Coronary artery (tissue), 2 donors: ENCODE results near the gene DRICH1.
"Not testable (repeated sequence)": the region's sequence is repeated elsewhere in the genome, so short reads cannot be mapped to it uniquely, and the experiment has no call there.

Experiments used
- DNase-seq: peaks from one replicate; pipeline ENCODE4 v3.0.0-alpha.2; 2017; ENCODE audit warnings: low spot score
- H3K27ac ChIP-seq, 2 donors: fragments of 200-600 bp; sonication (generic); one replicate each; pipeline ENCODE4 v1.5.1; 2016 to 2019
- H3K4me3 ChIP-seq: fragments of 200-600 bp; sonication (generic); 2 replicates; pipeline ENCODE4 v1.5.1; 2016; ENCODE audit warnings: mild to moderate bottlenecking, moderate library complexity
- TF ChIP-seq, protein P1 (sequence below): fragments of 200-600 bp; sonication (generic); IDR thresholded peaks from one replicate; pipeline ENCODE4 v1.5.1; 2019; ENCODE audit warnings: antibody characterized with exemption

DRICH1 gene, protein sequence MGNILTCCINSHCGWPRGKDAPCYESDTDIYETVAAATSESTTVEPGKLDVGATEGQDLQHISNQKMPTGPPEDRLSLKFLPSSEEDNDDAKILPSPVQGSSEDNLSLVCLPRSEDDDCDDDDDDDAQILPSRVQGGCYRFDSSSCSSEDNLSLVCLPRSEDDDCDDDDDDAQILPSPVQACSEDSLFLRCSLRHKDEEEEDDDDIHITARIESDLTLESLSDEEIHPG

DNA sequence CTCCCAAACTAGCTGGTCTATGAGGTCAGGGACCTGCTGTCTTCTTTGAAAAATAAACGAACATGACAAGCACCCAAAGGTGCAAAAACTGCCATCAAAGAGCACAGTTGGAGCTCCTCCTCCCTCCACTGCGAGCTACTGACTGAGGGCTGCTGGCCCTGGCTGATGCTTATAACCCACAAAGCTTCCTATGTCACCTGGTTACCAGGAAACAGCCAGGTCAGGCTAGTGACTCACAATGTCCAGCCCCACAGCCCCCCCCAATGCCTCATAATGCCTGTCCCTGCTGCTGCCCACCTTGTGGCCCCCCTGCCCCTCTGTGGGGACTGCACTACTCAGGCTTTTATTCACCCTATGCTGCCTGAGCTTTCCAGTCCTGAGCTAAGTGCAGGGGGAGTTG lies at the start of gene DRICH1:
DRICH1 (minus strand) TSS at position 144 of the 400 bp plus-strand sequence. CDS start 298 bp downstream, outside the sequence.
- Histone ChIP-seq H3K27ac (no peak within 1 kb of the TSS), H3K4me3 (no peak within 1 kb of the TSS)
- no peak for DNase-seq
- TF ChIP-seq, protein P1, sequence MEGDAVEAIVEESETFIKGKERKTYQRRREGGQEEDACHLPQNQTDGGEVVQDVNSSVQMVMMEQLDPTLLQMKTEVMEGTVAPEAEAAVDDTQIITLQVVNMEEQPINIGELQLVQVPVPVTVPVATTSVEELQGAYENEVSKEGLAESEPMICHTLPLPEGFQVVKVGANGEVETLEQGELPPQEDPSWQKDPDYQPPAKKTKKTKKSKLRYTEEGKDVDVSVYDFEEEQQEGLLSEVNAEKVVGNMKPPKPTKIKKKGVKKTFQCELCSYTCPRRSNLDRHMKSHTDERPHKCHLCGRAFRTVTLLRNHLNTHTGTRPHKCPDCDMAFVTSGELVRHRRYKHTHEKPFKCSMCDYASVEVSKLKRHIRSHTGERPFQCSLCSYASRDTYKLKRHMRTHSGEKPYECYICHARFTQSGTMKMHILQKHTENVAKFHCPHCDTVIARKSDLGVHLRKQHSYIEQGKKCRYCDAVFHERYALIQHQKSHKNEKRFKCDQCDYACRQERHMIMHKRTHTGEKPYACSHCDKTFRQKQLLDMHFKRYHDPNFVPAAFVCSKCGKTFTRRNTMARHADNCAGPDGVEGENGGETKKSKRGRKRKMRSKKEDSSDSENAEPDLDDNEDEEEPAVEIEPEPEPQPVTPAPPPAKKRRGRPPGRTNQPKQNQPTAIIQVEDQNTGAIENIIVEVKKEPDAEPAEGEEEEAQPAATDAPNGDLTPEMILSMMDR = no peak

DNA sequence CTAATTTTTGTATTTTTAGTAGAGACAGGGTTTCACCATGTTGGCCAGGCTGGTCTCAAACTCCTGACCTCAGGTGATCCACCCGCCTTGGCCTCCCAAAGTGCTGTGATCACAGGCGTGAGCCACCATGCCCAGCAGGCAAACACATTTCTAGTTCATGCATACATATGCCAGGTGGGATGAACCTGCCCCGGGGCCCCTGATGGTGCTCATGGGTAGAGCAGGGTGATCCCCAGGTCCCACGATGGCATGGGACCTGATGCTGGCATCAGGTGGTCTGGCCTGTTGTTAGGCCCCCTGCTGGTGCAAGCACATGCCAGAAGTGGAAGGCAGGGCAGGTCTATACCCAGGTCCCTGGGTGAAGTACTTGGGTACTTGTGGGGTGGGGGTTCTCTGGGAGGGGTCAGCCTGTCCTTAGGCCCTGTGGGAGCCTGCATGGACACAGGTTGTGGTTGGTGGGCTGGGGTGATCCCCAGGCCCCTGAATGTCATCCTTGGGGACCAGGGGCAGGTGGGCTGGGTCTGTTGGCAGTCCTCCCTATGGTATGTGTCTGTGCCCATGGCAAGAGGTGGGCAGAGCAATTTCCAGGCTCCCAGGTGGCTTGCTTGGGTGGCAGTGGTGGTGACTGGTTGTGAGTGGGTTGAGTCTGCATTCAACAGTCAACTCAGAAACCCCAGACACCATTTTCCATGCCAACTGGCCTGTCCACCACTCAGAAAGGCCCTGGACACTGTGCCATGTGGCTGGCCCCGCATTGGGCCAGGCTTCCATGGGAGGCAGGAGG lies 49.1 kb upstream of the DRICH1 start:
- no peak overlapping the region for H3K4me3 ChIP-seq
- no peak overlapping the region for H3K27ac ChIP-seq
- TF ChIP-seq, protein P1 = no peak
- no peak for DNase-seq

DNA sequence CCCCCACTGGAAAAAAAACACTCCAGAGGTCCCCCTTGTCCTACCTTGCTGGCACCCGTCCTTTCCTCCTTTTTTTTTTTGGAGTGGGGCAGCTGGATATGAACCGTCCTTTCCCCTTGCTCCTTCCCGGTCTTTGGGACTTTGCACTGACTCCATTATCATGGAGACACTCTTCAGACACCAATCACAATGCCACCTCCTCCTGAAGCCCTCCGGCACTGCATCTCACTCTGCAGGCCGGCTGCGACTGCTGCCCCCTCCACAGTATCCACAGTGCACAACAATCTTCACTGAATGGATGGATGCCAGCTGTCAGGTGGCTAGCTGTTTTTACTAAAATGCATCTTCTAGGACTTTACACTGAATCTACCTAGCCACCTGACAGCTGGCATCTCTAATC lies 46.0 kb upstream of the DRICH1 start:
- TF ChIP-seq, protein P1 = no peak
- no peak for DNase-seq
- no peak overlapping the region for H3K27ac ChIP-seq
- no peak overlapping the region for H3K4me3 ChIP-seq

DNA sequence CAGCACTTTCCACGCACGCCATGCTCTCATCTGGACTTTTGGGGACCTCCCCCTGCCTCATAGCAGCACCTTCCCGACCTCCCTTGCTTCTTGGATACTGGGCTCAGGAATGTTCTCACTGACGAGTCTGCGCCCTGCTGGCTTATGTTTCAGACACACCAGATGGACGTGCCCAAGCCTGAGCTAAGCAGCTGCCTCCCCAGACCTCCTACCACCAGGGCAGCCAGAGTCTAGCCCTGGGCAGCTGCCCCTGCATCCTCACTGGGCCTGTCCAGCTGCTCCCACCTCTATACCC lies 45.5 kb upstream of the DRICH1 start:
- Histone ChIP-seq H3K27ac (no peak overlapping the region), H3K4me3 (no peak overlapping the region)
- DNase-seq = no peak
- TF ChIP-seq, protein P1 = no peak

DNA sequence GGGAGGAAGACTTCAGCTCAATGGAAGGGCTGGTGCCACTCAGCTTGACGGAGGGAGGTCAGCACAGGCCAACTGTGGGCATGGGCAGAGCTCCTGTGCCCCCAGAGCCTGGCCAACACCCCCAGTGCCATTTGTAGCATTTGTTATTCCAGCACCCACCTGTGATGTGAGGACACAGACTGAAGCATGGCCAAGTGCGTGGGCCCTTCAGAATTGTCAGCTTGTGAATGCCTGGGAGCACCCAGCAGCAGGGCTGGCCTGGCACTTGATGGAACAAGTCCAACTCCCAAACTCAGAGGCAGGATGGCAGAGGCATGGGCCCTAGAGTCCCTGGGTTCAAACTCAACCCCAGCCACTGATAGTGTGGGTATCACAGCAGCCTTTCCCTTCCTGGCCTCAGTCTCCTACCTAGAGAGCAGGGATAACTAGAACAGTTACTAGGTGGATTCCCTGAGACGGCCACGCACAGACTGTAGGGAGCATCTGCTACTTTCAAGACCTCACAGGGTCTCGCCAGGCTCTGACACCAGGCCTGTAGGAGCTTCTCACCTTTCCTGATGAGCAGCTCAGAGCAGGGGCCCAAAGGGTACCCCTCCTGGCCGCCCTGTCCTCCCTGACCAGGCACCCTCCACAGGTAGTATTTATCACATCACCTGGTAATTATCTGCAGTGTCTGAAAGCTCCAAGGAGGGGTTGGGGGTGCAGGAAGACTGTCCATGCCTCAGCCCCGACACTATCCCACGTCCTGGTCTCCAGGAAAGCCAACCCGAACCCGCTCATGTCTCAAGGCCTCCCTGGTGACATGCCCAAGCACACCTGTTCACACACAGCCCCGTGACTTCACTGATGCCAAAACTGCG lies 45.0 kb upstream of the DRICH1 start:
- DNase-seq, H3K27ac ChIP-seq, H3K4me3 ChIP-seq: not testable (repeated sequence)

DNA sequence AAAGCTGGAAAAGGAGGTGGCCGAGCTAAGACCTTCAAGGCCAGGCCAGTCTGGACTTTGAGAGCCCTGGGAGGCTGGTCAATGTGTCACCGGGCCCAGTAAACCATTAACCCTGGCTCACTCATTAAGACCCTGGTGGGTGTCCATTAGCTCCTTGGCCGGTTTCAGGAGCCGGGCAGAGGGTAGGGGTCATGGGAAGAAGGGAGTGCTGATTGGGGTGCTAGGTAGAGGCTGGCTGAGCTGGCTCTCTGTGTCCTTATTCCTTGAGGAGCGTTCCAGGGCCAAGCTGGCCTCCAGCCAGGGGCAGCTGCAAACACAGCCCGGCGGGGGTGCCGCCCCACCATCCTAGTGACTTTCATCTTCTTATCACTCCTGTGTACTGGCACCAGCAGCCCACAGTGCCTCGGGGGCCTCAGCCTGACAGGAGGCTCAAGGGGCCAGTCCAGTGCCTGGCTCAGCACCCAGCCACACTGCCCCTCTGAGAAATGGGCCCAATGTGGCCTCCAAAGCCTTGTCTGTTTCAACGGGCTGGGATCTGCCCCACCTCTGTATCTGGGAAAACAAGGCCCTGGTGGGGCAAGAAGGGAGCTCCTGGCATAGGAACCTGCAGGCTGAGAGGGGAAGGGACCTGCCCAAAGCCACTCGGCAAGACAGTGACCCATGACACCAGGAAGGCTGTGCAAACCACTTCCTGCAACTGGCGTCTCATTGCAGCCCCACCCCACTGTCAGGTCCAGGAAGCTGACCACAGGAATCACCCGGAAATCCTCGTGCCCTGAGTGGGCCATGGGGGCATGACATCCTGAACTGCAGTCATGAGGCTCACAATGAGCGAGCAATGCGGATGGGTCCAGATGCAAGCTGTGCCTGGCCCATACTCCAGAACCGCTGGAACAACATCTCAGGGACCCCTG lies 43.6 kb upstream of the DRICH1 start:
- DNase-seq = no peak
- H3K27ac ChIP-seq = no peak overlapping the region
- TF ChIP-seq, protein P1 = no peak
- H3K4me3 ChIP-seq = no peak overlapping the region

DNA sequence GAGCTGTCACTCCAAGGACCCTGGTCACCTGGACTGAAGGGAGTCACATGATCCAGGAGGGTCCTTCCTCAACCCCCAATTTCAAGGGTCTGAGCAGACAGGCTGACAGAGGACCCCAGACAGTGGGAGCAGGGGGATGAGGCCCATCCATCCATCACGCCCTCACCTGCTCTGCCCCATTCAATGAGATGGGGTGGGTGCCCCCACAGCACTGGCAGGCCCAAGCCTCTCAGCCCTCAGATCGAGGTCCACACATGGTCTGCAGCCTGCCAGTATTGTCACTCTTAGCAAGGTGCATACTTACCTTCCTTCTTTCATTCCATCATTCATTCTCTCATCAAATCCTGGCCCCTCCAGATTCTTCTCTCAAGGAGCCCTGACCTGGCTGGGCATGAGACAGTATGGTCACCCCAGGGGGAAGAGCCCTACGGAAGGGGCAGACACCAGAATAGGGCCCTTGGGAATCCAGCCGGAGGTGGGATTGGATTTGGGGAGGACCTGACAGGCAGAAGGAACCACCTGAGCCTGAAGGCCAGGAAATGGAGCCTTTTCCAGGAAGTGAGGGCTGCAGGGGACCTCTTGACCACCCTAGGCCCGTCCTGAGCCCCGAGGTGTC lies 42.9 kb upstream of the DRICH1 start:
- H3K4me3 ChIP-seq, H3K27ac ChIP-seq, DNase-seq: not testable (repeated sequence)
